ENCODE data around the gene AGBL2.
"Not testable (repeated sequence)": the region's sequence is repeated elsewhere in the genome, so short reads cannot be mapped to it uniquely, and the experiment has no call there.

Gene AGBL2, protein sequence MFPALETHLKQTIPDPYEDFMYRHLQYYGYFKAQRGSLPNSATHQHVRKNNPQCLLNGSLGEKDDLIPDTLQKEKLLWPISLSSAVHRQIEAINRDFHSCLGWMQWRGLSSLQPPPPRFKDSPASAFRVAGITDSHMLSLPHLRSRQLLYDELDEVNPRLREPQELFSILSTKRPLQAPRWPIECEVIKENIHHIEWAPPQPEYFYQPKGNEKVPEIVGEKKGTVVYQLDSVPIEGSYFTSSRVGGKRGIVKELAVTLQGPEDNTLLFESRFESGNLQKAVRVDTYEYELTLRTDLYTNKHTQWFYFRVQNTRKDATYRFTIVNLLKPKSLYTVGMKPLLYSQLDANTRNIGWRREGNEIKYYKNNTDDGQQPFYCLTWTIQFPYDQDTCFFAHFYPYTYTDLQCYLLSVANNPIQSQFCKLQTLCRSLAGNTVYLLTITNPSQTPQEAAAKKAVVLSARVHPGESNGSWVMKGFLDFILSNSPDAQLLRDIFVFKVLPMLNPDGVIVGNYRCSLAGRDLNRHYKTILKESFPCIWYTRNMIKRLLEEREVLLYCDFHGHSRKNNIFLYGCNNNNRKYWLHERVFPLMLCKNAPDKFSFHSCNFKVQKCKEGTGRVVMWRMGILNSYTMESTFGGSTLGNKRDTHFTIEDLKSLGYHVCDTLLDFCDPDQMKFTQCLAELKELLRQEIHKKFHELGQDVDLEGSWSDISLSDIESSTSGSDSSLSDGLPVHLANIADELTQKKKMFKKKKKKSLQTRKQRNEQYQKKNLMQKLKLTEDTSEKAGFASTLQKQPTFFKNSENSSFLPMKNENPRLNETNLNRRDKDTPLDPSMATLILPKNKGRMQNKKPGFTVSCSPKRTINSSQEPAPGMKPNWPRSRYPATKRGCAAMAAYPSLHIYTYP

GRCh38 chr11:47715082-47715669 lies at the start of gene AGBL2:
Gene AGBL2 (minus strand): TSS chr11:47715369. CDS start chr11:47714650, 719 bp downstream.
- TF ChIP-seq LEF1 (IDR thresholded peaks at IDR 0.05; ENCODE audit: borderline replicate concordance) (no peak), NFRKB (IDR thresholded peaks at IDR 0.05) (no peak), FOXA1 (IDR thresholded peaks at IDR 0.05) (no peak), SUZ12 (IDR thresholded peaks at IDR 0.05) (no peak), L3MBTL2 (conservative IDR thresholded peaks at IDR 0.05) (no peak), BHLHE40 (IDR thresholded peaks at IDR 0.05; ENCODE audit: borderline replicate concordance) (no peak), ELF4 (IDR thresholded peaks at IDR 0.05) (no peak), TARDBP (IDR thresholded peaks at IDR 0.05) (no peak), HDGF (IDR thresholded peaks at IDR 0.05; ENCODE audit: borderline replicate concordance) (no peak), CTBP1 (IDR thresholded peaks at IDR 0.05; ENCODE audit: borderline replicate concordance) (no peak), ZNF384 (IDR thresholded peaks at IDR 0.05) (no peak), FOXK2 (IDR thresholded peaks at IDR 0.05) (no peak), FOXM1 (IDR thresholded peaks at IDR 0.05; ENCODE audit: borderline replicate concordance) (no peak), ARNT (IDR thresholded peaks at IDR 0.05) (no peak), SP1 (IDR thresholded peaks at IDR 0.05) (no peak)
- TF ChIP-seq, protein P1, sequence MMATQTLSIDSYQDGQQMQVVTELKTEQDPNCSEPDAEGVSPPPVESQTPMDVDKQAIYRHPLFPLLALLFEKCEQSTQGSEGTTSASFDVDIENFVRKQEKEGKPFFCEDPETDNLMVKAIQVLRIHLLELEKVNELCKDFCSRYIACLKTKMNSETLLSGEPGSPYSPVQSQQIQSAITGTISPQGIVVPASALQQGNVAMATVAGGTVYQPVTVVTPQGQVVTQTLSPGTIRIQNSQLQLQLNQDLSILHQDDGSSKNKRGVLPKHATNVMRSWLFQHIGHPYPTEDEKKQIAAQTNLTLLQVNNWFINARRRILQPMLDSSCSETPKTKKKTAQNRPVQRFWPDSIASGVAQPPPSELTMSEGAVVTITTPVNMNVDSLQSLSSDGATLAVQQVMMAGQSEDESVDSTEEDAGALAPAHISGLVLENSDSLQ (IDR thresholded peaks at IDR 0.05) = no peak
- POLR2A ChIA-PET = no interaction called here
- CTCF ChIA-PET = no interaction called here
- no peak for DNase-seq (ENCODE audit: extremely low spot score)

- POLR2A ChIA-PET = interaction anchor here (0.7 kb wide), 1 partner anchor 248 kb away, joined by 6 read pairs; no protein-coding TSS in a partner anchor
- CTCF ChIA-PET; DNase-seq (ENCODE audit: extremely low spot score): not testable (repeated sequence)
Observed at GRCh38 chr11:47759291-47759690, 44.1 kb upstream of the AGBL2 start.

DNA sequence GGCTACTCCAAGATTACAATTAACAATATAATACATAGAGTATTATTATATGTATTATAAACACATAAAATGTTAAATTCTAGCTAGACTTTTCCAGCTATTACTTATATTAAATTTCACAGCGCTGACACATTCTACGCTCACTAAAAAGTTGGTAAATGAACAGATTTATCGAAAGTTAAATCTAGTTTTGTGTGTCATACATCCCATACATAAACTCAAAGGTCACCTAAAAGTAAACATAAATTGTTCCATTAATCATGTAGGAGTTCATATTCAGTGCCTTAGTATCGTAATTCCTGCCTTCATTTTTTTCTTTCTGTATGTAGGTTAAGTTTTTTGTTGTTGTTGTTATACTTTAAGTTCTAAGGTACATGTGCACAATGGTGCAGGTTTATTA lies 41.0 kb upstream of the AGBL2 start:
- no peak for DNase-seq (ENCODE audit: extremely low spot score)
- ChIA-PET POLR2A (no interaction called here), CTCF (no interaction called here)

DNA sequence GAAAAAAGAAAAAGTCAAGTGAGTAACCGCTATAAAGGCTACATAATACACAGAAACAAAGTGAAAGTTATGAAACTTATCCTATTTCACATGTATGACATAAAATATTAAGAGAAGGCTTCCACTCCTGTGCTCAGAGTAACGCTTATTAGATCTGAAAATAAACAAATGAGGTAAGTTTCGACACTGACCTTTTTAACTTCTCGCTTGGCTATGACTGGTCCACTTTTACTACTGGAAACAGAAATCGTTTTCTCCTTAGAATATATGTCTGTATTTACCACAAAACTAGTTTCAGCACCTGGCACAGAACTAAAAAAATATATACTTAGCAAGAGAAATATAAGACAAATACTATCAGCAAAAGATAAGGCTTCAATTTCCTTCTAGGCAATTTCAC lies 35.6 kb upstream of the AGBL2 start:
- CTCF ChIA-PET = no interaction called here
- TF ChIP-seq, protein P1 (IDR thresholded peaks at IDR 0.05) = no peak
- TF ChIP-seq FOXM1 (IDR thresholded peaks at IDR 0.05; ENCODE audit: borderline replicate concordance) = no peak
- no peak for TF ChIP-seq L3MBTL2 (conservative IDR thresholded peaks at IDR 0.05)
- no peak for TF ChIP-seq SP1 (IDR thresholded peaks at IDR 0.05)
- no peak for TF ChIP-seq CTBP1 (IDR thresholded peaks at IDR 0.05; ENCODE audit: borderline replicate concordance)
- TF ChIP-seq HDGF (IDR thresholded peaks at IDR 0.05; ENCODE audit: borderline replicate concordance) = no peak
- no peak for TF ChIP-seq BHLHE40 (IDR thresholded peaks at IDR 0.05; ENCODE audit: borderline replicate concordance)
- no peak for TF ChIP-seq TARDBP (IDR thresholded peaks at IDR 0.05)
- TF ChIP-seq SUZ12 (IDR thresholded peaks at IDR 0.05) = no peak
- no peak for TF ChIP-seq FOXA1 (IDR thresholded peaks at IDR 0.05)
- no peak for TF ChIP-seq NFRKB (IDR thresholded peaks at IDR 0.05)
- no peak for TF ChIP-seq ELF4 (IDR thresholded peaks at IDR 0.05)
- TF ChIP-seq LEF1 (IDR thresholded peaks at IDR 0.05; ENCODE audit: borderline replicate concordance) = no peak
- no peak for TF ChIP-seq ARNT (IDR thresholded peaks at IDR 0.05)
- no peak for TF ChIP-seq FOXK2 (IDR thresholded peaks at IDR 0.05)
- no peak for TF ChIP-seq ZNF384 (IDR thresholded peaks at IDR 0.05)
- DNase-seq (ENCODE audit: extremely low spot score) = no peak
- POLR2A ChIA-PET = no interaction called here

More for the DNA sequence above, 41.0 kb upstream of the AGBL2 start:
- TF ChIP-seq CTBP1 (IDR thresholded peaks at IDR 0.05; ENCODE audit: borderline replicate concordance) (no peak), SP1 (IDR thresholded peaks at IDR 0.05) (no peak), TARDBP (IDR thresholded peaks at IDR 0.05) (no peak), ARNT (IDR thresholded peaks at IDR 0.05) (no peak), FOXA1 (IDR thresholded peaks at IDR 0.05) (no peak), NFRKB (IDR thresholded peaks at IDR 0.05) (no peak), LEF1 (IDR thresholded peaks at IDR 0.05; ENCODE audit: borderline replicate concordance) (no peak), ZNF384 (IDR thresholded peaks at IDR 0.05) (no peak), L3MBTL2 (conservative IDR thresholded peaks at IDR 0.05) (no peak), SUZ12 (IDR thresholded peaks at IDR 0.05) (no peak), HDGF (IDR thresholded peaks at IDR 0.05; ENCODE audit: borderline replicate concordance) (no peak), ELF4 (IDR thresholded peaks at IDR 0.05) (no peak), FOXK2 (IDR thresholded peaks at IDR 0.05) (no peak), FOXM1 (IDR thresholded peaks at IDR 0.05; ENCODE audit: borderline replicate concordance) (no peak)
- TF ChIP-seq, protein P1 (IDR thresholded peaks at IDR 0.05) = no peak

DNA sequence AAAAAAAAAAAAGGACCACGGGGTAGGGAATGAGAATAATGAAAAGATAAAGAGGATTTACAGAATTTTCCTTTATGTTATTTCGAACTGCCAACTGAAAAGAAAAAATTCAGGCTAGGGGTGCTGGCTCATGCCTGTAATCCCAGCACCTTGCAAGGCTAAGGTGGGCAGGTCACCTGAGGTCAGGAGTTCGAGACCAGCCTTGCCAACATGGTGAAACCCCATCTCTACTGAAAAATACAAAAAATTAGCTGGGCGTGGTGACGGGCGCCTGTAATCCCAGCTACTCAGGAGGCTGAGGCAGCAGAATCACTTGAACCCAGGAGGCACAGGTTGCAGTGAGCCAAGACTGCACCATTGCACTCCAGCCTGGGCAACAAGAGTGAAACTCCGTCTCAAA lies 27.3 kb upstream of the AGBL2 start:
- DNase-seq (ENCODE audit: extremely low spot score); CTCF ChIA-PET; POLR2A ChIA-PET: not testable (repeated sequence)

- DNase-seq (ENCODE audit: extremely low spot score); POLR2A ChIA-PET; CTCF ChIA-PET: not testable (repeated sequence)
Observed at GRCh38 chr11:47737817-47738216, 22.6 kb upstream of the AGBL2 start.

Measured in HEK293T (cell line).